Measurements from ENCODE around the gene CENPT. TPM values are rescaled to one million over a fixed set of nuclear protein-coding genes. Genes with fewer than 3 reads are reported as not detected.

The CENPT gene
- total RNA-seq, 6 experiments from 2014 or later = 12.2 to 21.1 (median 18.2) TPM

- peaks cover 0 to 24% (median 17%) of the 10 kb centered on the region in 4 donors for H3K4me1 ChIP-seq
- ATAC-seq (peak; percentile 95 to 96 (median 96)), DNase-seq (peak; percentile 77 to 90 (median 86))
- WGBS (ENCODE audit: insufficient coverage, low coverage, low lambda C conversion rate, missing lambda C conversion rate) = 23% methylated on average over 3 of the region's 3 CpGs
- TF ChIP-seq POLR2A (IDR thresholded peaks at IDR 0.05) (no peak), CTCF (IDR thresholded peaks at IDR 0.05) (no peak)
- H3K27ac ChIP-seq = peak overlapping the region; percentile 20 to 53 (median 44)
- no peak overlapping the region for H3K4me3 ChIP-seq
- no peaks in the 10 kb centered on the region for H3K36me3 ChIP-seq
- no peaks in the 10 kb centered on the region for H3K27me3 ChIP-seq
- intact Hi-C loops (cut with DNase I) = no loop called here
- H3K9me3 ChIP-seq = no peaks in the 10 kb centered on the region
Observed at GRCh38 chr16:67857547-67858233, 10.2 kb upstream of the CENPT start.

GRCh38 chr16:67856927-67857546, 9.5 kb upstream of the CENPT start:
- H3K9me3 ChIP-seq = no peaks in the 10 kb centered on the region
- DNase-seq = no peak

GRCh38 chr16:67855789-67856188, 8.3 kb upstream of the CENPT start:
- no peak for ATAC-seq
- no peaks in the 10 kb centered on the region for H3K27me3 ChIP-seq
- WGBS (ENCODE audit: insufficient coverage, low coverage, low lambda C conversion rate, missing lambda C conversion rate) = 63% methylated on average over 2 of the region's 10 CpGs
- peaks cover 0 to 24% (median 17%) of the 10 kb centered on the region in 4 donors for H3K4me1 ChIP-seq
- TF ChIP-seq CTCF (IDR thresholded peaks at IDR 0.05) (no peak), POLR2A (IDR thresholded peaks at IDR 0.05) (no peak)
- no peak overlapping the region for H3K4me3 ChIP-seq
- no peak overlapping the region for H3K27ac ChIP-seq
- H3K9me3 ChIP-seq = no peaks in the 10 kb centered on the region
- DNase-seq = no peak
- H3K36me3 ChIP-seq = no peaks in the 10 kb centered on the region
- intact Hi-C loops (cut with DNase I) = no loop called here

More at GRCh38 chr16:67856927-67857546, 9.5 kb upstream of the CENPT start:
- TF ChIP-seq CTCF (IDR thresholded peaks at IDR 0.05) = no peak
- TF ChIP-seq POLR2A (IDR thresholded peaks at IDR 0.05) = no peak
- Histone ChIP-seq H3K27ac (peak overlapping the region in 1 of 3 donors; percentile 16), H3K36me3 (no peaks in the 10 kb centered on the region), H3K4me3 (no peak overlapping the region), H3K27me3 (no peaks in the 10 kb centered on the region), H3K4me1 (peaks cover 0 to 24% (median 17%) of the 10 kb centered on the region in 4 donors)
- 89% methylated on average over 3 of the region's 5 CpGs for WGBS (ENCODE audit: insufficient coverage, low coverage, low lambda C conversion rate, missing lambda C conversion rate)
- ATAC-seq = no peak
- intact Hi-C loops (cut with DNase I) = no loop called here

GRCh38 chr16:67853670-67854069, 6.2 kb upstream of the CENPT start:
- Histone ChIP-seq H3K4me3 (no peak overlapping the region), H3K4me1 (peaks cover 0 to 22% (median 17%) of the 10 kb centered on the region in 4 donors), H3K36me3 (no peaks in the 10 kb centered on the region), H3K27me3 (no peaks in the 10 kb centered on the region), H3K27ac (no peak overlapping the region), H3K9me3 (no peaks in the 10 kb centered on the region)
- intact Hi-C loops (cut with DNase I) = no loop called here
- WGBS (ENCODE audit: insufficient coverage, low coverage, low lambda C conversion rate, missing lambda C conversion rate) = 90% methylated on average over 1 of the region's 3 CpGs
- DNase-seq (no peak), ATAC-seq (no peak)
- no peak for TF ChIP-seq CTCF (IDR thresholded peaks at IDR 0.05)
- no peak for TF ChIP-seq POLR2A (IDR thresholded peaks at IDR 0.05)

Measured in right lobe of liver (tissue), 6 donors.